ENCODE results near the gene ATRNL1.
"Not testable (repeated sequence)": the region's sequence is repeated elsewhere in the genome, so short reads cannot be mapped to it uniquely, and the experiment has no call there.

DNA sequence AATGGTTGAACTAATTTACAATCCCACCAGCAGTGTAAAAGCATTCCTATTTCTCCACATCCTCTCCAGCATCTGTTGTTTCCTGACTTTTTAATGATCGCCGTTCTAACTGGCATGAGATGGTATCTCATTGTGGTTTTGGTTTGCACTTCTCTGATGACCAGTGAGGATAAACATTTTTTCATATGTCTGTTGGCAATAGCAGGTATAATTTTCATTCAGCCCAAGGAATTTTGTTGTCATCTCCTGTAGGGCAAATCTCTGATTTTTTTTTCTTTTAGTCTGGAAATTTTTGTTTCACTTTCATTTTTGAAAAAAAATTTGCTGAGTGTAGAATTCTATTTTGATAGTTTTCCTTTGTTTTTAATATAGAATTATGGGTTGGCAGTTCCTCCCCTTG is 114.1 kb downstream of the ATRNL1 start:
- TF ChIP-seq EZH2 (IDR thresholded peaks at IDR 0.05; ENCODE audit: insufficient read depth, poor library complexity, severe bottlenecking); EZH2phosphoT487 (IDR thresholded peaks at IDR 0.05; ENCODE audit: insufficient read depth, low read depth): not testable (repeated sequence)
